Hematopoietic multipotent progenitor cell treated with erythropoietin and hydrocortisone succinate and interleukin-3 and kit ligand, for 15 days (in vitro differentiated cells): ENCODE measurements around the gene SMAD3.

Source experiments
- DNase-seq: peaks from one replicate; pipeline ENCODE4 v3.0.0-alpha.2; 2015; ENCODE audit warnings: low spot score

SMAD3 gene

DNA sequence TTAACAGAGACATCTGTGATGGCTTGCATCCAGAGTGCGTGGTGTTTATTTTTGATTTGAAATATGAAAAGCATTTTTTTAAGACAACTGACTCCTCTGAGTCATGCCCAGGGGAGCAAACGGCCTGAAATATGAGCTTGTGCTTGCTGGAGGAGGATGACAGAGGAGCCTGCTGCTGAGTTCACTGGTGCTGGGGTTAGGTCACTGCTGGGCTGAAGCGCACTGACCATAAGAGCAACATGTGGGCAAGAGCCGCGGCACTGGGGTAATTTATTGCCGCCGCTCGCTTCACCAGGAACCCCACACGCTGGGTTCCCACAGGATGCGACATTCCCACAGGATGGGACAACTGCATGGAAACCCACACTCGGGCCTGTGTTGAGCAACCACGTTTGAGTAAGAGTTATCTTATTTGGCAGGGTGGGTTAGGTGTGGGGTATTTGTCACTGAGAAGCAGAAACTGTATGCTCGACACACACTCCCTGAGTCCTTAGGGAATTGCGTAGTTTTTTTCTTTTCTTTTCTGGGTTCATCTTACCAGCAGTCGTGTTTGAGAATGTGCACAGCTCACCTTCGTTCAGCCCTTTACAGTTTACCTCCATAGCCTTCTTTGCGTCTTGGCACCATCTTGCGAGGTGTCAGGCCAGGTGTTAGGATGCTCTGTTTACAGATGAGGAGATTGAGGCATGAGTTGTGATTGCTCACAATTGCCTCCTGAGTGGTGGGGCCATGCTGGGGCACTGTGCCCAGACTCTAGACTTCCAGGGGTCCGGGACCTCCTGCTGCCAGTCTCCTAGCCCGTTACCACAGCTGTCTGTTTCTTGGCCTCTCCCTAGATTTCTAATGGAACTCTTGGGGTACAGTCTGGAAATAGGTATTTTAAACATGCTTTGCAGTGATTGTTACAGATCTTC is 60.4 kb downstream of the SMAD3 start:
- no peak for DNase-seq

DNA sequence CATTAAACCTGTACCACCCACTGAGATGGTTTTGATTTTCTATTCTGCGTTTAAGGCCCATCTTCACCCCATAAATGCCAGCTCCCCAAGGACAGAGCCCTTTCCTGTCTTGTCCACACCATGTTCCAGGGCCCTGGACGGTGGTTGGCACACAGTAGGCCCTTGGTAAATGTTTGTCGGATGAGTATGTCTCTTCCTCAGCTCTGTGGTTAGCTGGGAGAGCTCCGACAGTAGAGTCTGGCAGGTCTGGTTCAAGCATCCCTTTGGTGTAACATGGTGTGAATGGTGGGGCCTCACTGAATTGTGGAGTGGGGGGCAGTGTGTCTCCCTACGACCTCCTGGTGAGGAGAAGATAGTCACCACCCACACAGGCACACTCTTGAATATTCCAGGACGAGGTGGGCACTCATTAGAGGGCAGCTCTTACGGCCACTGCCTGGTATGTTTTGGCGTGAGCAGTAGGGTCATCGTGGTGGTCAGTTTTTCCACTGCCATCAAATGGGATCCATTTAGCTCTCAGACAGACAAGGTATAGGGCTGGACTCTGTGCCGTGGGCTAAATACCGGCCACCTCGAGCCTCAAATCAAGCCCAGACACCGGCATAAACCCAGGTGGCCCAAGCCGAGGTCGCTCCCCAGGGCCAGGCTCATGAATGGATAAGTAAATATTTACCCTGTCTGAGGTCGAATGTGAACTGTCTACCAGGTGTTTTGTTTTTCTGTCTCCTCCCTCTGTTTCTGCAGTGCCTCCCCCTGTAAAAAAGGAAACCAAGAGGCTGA is 61.3 kb downstream of the SMAD3 start:
- no peak for DNase-seq

DNA sequence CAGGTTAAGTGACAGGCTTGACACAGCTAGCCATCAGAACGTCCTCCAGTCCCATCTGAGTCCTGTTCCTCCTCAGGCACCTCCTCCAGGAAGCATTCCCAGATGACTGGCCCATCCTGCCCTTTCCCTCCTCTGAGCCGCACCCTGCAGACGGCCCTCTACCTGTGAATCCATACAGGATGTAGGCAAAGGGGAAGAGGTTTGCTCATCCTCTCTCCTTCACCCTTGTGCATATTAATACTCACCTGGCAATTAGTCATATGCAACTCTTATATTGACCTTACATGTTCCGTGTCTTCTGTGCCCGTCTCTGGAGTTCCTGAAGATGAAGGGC is 61.9 kb downstream of the SMAD3 start:
- DNase-seq = no peak

DNA sequence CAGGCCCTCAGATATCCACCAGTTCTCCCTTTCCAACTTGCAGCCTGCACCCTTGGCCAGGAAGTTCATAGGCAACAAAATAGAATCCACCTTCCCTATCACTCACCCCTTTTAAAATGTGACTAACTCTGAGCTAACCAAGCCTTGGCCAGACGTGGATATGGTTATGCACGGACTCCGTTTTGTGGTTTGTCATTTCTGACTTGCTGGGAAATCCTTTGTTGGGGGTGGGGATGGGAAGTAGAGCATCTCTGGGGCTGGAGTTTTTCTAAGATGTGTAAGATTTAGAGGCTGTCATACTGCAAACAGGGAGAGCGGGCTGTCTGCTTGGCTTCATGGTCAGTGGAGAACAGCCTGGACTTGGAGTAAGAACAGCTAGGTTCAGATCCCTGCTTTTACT is 62.6 kb downstream of the SMAD3 start:
- DNase-seq = no peak

DNA sequence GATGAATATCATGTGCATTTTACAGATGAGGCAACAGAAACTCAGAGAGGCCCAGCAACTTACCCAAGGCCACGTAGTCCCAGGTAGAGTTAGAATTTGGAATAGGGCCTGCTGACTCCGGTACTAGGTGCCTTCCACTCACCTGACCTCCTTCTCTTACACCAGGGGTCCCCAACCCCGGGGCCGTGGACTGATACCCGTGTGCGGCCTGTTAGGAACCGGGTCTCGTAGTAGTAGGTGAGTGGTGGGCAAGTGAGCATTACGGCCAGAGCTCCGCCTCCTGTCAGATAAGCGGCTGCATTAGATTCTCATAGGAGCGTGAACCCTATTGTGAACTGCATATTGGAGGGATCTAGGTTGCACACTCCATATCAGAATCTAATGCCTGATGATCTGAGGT is 64.8 kb downstream of the SMAD3 start:
- DNase-seq = no peak

DNA sequence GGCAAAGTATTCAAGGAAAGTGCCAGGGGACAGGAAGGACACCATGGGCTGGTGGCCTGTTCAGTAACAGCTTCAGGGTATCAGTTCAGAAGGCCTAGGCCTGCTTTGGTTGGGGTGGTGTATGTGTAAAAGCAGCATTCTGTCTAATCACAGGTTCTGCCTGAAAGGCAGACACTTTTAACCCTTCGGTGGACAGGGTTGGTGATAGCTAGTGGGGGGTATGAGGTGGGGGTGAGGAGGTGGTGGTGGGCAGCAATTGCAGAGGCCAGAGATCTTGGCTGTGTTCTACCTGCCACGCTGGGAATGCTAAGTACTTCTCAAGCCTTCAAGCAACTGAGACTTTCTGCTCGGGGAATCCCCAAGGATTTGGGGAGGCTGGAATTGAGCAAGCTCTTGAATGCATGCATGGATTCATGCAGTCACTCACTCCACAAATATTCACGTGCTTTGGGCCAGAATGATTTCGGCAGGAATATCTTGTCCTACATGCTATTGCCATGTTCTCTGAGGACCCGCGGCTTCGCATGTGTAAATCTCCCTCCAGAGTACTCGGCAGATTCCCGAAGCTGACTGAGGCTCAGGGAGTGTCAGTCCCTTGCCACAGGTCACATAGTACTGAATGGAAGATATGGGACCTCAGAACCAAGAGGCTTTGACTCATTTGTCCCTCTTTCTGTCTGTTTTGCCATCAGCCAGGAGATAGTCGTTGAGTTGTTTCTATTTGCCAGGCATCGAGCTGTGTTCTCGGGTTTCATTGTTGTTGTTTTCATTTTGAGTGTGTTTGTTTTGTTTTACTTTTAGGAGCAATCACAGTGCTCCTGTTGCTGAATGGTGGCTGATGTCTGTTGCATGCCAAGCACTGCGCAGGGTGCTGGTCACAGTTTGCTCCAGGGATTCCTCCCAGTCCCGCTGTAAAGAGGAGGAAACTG is 65.5 kb downstream of the SMAD3 start:
- no peak for DNase-seq

DNA sequence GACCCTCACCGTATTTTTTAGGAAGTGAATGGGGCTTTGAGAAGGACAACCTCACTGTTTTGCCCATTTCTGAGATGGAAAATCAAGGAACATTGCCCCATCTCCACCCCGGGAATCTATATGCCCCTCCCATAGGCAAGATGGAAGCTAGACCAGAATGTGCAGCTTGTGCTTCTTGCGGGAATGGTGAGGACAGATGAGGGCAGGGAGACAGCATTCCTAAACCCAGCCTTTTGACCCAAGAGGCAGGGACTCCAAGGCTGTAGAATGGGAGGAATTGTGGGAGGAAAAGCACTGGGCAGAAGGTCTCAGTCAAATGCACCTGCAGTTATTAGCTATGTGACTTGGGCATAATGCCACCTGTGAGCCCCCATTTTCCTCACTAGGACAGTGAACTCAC is 66.9 kb downstream of the SMAD3 start:
- DNase-seq = no peak

DNA sequence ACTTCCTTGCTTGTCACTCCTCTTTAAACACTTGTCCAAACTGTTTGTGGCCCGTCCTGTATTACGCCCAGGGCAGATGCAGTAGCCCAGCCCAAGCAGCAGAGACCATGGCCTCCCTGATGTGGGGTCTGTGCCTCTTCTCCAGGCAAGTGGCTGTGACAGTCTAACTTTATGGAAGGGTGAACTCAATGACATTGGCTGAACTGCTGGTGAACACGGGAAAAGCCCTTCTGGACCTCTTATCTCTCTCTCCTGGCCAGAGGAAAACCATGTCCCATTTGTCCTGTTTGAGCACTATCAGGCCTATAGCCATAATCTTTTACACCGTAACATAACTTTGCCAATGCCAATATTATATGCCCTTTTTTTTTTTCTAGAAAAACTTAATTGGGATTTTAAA is 67.6 kb downstream of the SMAD3 start:
- no peak for DNase-seq

DNA sequence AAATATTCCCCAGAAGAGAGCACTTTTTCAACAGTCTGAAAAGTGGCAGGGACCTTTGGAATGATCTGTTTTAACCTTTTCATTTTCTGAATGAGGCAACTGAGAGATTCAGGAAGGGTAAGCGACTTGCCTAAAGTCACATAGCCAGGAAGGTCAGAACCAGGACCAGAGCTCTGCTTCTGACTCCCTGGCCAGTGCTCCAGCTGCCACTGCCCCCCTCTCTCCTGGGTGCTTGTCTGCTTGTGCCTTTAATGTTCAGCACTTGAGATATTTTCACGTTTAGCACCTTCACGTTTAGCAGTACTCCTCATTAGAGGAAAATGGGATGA is 68.3 kb downstream of the SMAD3 start:
- DNase-seq = no peak

DNA sequence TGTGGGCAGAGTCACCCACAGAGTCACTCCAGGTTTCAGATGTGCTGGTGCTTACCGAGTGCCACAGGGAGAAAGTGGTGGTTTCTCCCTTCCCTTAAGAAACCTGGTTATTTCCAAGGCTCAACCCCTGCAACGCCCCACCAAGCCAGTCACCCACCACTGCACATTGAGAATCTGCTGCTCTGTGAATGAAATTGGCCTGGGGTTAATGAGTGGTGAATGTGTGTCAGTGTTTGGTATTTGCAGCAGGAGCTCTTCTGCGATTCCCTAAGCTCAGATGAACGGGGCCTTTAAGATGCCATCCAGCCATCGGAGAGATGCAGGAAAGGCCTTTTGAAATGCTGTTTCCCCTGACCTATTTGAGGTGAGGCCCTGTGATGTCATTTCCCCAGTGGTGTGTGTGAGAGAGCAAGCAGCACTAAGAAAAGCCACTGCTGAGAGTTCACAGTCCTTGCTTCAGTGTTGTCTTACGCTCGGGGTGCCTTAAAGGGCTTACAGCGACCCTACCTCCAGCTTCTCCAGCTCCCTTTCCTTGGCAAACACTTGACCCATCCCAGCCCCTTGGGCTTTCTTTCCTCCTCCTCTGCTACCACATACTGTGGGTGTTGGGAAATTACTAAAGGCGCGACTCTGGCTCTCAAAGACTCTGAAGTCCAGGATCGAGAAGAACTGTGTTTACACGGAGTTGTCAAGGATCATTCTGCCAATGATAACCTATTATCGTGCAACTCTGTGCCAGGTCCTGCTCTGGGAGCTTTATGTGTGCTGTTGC is 68.9 kb downstream of the SMAD3 start:
- DNase-seq = no peak

DNA sequence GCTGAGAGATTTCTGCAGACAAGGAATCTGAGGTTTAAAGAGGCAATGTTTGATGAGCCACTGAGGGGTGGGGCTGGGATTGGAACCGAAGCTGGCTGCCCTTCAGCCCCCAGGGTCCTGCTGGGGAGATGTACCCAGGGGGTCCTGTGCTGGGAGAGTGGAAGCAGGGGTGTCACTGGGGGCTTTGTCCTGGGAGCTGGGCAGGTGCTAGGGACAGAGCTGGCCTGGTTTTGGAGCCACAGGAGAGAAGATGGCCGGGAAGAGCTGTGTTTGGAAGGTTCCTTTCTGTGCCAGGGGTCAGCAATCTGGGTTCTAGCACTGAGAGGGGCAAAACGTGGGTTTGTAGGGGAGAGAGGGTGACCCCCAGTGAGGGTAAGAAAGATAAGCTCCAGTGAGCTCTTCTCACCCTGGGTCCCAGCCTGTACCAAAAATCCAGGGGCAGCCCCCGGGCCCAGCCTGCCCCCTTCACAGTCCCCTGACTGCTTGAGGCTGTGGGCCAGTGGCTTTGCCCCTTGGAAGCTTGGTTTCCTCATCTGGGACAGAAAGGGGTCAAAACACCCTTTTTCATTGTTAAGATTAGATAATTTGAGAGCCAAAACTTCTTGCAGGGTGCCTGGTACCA is 69.6 kb downstream of the SMAD3 start:
- no peak for DNase-seq

DNA sequence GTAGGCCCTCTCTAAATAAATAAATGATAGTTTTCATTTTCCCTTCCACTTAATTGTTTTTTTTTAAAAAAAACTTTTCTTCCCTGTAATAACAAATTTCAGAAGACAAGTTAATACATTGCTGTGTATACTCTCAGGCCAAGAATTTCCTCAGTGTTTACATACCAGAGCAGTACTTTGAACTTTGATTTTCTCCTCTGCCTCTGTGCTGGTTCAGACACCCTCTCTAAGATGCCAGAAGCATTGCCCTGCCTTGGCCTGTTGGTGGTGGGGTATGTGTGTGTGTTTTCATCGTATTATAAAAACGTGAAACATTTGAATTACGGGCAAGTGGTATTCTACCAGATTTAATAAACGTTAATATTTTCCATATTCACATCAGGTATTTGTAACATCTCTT is 70.1 kb downstream of the SMAD3 start:
- DNase-seq = no peak

DNA sequence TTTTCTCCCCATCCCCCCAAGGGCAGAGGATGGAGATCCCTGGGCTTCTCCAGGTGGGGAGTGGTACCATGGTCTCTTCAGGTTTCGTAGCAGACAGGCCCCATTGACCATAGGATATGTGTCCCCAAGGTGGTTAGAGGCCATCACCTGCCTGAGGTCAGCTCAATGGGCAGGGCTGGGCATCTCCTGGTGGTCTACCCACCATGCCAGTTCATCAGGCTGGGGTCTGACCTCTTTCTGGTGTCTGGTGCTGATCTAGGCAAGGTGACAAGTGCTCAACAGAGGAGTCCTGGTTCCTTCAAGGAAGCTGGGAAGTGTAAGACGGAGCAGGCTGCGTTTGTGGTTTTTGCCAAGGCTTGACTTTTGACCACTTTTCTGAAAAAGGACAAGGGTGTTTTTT is 71.4 kb downstream of the SMAD3 start:
- no peak for DNase-seq

DNA sequence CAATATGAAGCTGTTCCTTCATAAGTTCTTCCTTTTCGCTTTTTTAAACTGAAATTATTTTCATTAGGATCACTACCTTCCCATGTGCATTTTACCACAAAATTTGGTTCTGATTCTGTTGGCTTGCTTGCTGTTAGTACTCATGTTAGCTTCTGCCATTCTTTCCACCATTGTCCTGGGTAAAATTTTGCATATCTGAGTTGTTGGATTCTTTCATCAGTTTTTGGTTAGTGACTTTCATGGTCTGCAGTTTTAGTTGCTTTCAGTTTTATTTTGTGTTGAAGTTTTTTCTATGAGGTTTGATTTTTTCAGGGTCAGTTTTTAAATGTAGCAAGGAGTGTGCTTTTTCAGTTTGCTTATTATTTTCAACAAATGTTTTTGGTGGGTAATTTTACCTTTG is 71.9 kb downstream of the SMAD3 start:
- no peak for DNase-seq

DNA sequence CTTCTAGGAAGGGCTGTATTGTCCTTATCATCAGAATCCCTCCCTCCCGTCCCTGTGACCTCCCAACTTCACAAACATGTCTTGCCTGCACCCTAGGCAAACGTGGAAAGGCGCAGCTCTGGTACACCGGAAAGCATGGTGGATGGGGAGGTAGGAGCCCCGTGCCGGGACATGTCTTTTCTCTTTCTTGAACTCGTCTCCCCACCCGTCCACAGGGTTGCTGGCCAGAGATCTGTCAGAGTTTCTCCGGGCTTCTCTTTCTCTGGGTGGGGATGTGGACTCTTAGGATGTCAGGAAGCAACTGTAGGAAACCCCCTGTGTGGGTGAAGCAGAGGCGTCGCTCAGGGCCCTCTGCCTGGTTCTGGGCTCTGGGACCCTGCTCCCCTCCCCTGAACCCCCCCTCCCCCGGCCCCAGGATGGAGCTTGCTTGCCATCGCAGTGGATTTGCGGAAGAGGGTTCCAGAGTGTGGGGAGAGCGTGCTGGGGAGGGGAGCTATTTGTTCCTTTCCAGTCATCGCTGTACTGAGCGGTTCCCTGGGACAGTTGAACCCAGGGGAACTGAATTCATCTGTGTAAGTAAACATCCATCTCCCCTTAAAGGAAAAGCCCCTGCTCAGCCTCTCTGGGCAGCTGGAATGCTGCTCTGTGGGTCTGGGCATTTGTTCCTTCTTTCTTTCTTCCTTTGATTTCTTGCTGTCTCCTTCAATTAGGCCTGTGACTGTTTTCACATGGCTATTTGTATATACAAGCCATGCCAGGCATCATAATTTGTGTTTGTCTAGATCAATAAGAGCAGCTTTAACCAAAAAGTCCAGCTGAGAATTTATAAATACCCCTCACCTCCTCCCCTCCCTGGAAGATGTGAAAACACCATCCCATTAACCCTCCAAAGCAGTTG is 72.8 kb downstream of the SMAD3 start:
- DNase-seq = no peak

DNA sequence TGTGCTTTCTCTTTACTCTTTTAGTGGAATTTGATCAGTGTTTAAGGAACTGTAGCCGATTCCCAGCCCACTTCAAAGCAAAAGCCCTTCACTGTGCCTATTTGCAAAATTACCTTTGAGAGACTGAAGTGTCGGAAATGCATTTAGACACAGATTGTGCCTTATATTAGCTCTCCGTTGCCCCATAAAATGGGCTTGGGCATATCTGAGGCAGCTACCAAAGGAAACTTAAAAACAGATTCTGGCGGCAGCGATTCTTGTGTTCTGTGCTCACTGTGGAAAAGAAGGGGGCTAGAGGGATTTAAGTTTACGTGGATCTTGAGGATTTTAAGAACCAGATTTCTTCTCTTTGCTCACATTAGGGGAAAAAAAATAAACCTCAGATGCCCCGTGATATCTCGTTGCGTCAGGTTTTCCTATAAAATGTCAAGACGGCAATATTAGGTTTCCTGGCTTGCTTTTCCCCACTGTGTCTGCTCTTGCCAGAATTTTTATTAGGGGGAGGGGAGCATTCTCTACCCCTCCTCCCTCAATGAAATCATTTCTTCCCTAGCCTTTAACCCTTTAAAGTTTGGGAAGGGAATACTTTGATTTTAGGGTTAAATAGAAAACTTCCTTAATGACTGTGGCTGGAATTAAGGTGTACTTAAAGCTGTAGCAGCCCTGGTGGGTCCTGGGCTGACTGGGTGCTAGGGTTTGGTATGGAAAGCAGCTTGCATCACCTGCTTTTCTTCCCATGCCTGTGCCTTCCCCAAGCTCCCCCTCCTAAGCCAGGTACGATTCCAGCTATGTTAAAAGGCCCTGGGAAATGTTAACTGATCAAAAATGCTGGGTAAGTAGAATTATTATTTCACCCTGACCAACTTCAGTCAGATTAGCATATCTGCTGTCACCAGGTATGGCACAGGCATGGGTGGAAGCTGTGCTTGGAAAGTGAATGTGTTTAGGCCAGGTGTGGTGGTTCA is 73.8 kb downstream of the SMAD3 start:
- no peak for DNase-seq

DNA sequence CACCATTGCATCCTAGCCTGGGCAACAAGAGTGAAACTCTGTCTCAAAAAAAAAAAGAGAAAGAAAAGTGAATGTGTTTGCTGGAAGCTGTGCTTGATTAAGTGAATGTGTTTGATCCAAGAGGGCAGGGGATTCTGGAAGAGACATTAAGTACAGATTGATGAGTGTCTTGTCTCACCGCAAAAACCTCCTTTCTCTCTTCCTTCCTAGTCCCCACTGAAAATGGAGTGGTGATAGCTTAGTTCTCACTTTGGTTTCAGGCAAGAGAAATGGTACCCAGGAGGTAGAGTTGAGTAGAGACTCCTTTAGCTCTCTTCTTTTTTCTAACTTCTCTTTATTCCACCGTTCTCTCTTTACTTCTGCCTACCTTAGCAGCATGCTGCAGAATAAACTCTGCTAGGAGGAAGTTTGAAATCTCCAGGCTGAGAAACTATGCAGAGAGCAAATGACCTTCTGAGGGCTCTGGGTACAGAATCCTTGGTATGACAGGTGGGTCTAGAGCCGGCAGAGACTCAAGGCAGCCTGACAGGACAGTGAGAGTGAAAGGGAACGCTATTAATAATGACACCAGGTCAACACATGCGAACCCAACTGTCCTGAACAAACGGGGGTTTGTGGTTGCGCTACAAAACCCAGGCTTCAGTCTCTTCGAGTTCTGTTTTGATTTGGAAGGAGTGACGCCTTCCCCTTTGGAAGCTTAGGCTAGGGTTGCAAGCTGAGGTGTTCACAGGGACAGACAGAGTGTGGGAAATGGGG is 74.9 kb downstream of the SMAD3 start:
- no peak for DNase-seq

DNA sequence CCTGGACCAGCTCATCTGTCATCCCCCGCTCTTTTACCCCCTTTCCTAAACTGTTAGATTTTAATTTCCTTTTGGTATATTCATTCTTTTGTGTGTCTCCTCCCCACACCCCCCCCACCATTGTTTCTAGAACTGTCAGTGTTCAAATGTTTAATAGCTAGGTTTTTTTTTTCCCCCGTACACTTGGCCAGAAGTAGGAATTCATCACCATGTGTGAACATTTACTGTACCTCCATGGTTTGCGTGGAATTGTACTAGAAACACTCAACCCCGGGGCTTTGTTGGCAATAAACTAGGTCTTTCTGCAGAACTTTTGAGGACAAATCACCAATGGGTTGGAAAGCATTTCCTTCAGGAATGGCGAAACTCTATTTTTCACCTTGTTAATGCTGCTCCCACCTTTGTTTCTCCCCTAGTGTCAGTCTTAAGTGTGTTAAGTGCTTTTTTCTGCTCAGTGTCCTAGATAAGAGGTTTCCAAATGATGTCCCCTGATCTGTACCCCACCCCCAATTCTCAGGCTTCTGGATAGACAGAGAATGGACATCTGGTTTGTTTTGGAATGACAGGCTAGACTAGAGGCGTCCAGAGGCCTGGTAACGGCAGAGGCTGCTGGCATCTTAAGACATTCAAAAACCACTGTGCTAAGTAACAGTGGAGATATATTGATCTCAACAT is 76.8 kb downstream of the SMAD3 start:
- no peak for DNase-seq
